ENCODE measurements around the gene ANKS6. TPM values are rescaled to one million over a fixed set of nuclear protein-coding genes. Genes with fewer than 3 reads are reported as not detected.

ANKS6 gene
- total RNA-seq, 4 donors from 2014 or later = 11.0 to 21.7 (median 15.3) TPM

DNA sequence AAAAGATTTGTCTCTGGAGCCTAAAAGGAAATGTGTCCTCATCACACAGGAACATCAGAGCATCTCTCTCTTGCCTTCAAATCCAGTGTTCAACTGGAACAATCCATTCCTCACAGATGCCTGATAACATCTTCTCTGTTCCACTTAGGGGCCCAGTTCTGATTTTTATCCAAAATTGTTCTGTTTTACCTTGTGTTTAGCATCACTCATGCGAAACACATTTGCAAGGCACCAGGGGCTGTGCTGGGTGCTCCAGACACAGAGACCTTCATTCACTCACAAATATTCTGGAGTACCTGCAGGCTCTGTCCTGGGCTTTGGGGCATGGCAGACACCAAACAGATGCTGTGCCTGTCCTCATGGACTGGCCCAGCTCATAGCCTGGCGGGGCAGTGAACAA lies 101.4 kb downstream of the ANKS6 start:
- peaks cover 0 to 41% (median 0%) of the 10 kb centered on the region in 4 donors for H3K27me3 ChIP-seq
- 82 to 100% methylated on average over 1 of the region's 2 CpGs for WGBS, 2 donors
- DNase-seq = no peak
- no peaks in the 10 kb centered on the region for H3K9me3 ChIP-seq
- H3K27ac ChIP-seq = no peak overlapping the region
- H3K4me1 ChIP-seq = no peaks in the 10 kb centered on the region
- intact Hi-C loops (cut with DNase I) = no loop called here
- TF ChIP-seq POLR2A (IDR thresholded peaks at IDR 0.05) = no peak
- TF ChIP-seq, protein P1, sequence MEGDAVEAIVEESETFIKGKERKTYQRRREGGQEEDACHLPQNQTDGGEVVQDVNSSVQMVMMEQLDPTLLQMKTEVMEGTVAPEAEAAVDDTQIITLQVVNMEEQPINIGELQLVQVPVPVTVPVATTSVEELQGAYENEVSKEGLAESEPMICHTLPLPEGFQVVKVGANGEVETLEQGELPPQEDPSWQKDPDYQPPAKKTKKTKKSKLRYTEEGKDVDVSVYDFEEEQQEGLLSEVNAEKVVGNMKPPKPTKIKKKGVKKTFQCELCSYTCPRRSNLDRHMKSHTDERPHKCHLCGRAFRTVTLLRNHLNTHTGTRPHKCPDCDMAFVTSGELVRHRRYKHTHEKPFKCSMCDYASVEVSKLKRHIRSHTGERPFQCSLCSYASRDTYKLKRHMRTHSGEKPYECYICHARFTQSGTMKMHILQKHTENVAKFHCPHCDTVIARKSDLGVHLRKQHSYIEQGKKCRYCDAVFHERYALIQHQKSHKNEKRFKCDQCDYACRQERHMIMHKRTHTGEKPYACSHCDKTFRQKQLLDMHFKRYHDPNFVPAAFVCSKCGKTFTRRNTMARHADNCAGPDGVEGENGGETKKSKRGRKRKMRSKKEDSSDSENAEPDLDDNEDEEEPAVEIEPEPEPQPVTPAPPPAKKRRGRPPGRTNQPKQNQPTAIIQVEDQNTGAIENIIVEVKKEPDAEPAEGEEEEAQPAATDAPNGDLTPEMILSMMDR (IDR thresholded peaks at IDR 0.05) = no peak
- no peak overlapping the region for H3K4me3 ChIP-seq
- H3K36me3 ChIP-seq = no peaks in the 10 kb centered on the region

DNA sequence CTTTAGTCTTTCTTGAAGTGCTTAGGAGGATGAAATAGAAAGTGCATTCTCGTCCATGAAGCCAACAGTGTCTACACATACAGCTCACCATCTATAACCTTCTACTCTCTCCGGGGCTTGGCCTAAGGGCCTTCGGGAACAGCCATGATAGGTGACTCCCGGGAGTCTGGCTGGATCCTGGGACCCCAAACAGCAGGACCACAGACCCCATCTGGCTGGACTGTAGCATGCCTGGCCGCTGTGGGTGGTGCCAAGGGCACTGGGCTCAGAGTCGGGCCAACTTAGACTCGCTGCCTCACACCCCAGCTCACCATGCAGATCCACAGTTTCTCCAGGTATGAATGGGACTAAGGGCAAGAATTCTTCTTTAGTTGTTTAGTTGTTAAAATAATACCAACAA lies 104.0 kb downstream of the ANKS6 start:
- H3K4me1 ChIP-seq = no peaks in the 10 kb centered on the region
- intact Hi-C loops (cut with DNase I) = no loop called here
- no peak overlapping the region for H3K4me3 ChIP-seq
- no peak overlapping the region for H3K27ac ChIP-seq
- no peaks in the 10 kb centered on the region for H3K9me3 ChIP-seq
- WGBS, 2 donors = 71 to 72% methylated on average over 6 to 7 of the region's 7 CpGs
- H3K27me3 ChIP-seq = peaks cover 0 to 26% (median 0%) of the 10 kb centered on the region in 4 donors
- no peak for DNase-seq
- no peak for TF ChIP-seq POLR2A (IDR thresholded peaks at IDR 0.05)
- TF ChIP-seq, protein P1 (IDR thresholded peaks at IDR 0.05) = no peak
- no peaks in the 10 kb centered on the region for H3K36me3 ChIP-seq

GRCh38 chr9:98691890-98692289 lies 104.5 kb downstream of the ANKS6 start:
- TF ChIP-seq POLR2A (IDR thresholded peaks at IDR 0.05) = no peak
- TF ChIP-seq, protein P1 (IDR thresholded peaks at IDR 0.05) = no peak
- no peak overlapping the region for H3K27ac ChIP-seq
- no peaks in the 10 kb centered on the region for H3K36me3 ChIP-seq
- intact Hi-C loops (cut with DNase I) = no loop called here
- H3K9me3 ChIP-seq = no peaks in the 10 kb centered on the region
- WGBS, 2 donors = 90 to 100% methylated on average over 1 to 3 of the region's 3 CpGs
- no peak for DNase-seq
- no peak overlapping the region for H3K4me3 ChIP-seq
- H3K4me1 ChIP-seq = no peaks in the 10 kb centered on the region
- peaks cover 0 to 26% (median 0%) of the 10 kb centered on the region in 4 donors for H3K27me3 ChIP-seq

- Histone ChIP-seq H3K9me3 (no peaks in the 10 kb centered on the region), H3K27ac (no peak overlapping the region), H3K36me3 (no peaks in the 10 kb centered on the region), H3K4me3 (no peak overlapping the region), H3K27me3 (peaks cover 0 to 18% (median 0%) of the 10 kb centered on the region in 4 donors), H3K4me1 (no peaks in the 10 kb centered on the region)
- WGBS, 2 donors = 80% methylated on average over 1 of the region's 1 CpG; no CpG with 5 or more reads in 1 of the 2 donors
- TF ChIP-seq, protein P1 (IDR thresholded peaks at IDR 0.05) = no peak
- no peak for TF ChIP-seq POLR2A (IDR thresholded peaks at IDR 0.05)
- intact Hi-C loops (cut with DNase I) = no loop called here
- no peak for DNase-seq
Measured at GRCh38 chr9:98690686-98691085, 105.7 kb downstream of the ANKS6 start.

DNA sequence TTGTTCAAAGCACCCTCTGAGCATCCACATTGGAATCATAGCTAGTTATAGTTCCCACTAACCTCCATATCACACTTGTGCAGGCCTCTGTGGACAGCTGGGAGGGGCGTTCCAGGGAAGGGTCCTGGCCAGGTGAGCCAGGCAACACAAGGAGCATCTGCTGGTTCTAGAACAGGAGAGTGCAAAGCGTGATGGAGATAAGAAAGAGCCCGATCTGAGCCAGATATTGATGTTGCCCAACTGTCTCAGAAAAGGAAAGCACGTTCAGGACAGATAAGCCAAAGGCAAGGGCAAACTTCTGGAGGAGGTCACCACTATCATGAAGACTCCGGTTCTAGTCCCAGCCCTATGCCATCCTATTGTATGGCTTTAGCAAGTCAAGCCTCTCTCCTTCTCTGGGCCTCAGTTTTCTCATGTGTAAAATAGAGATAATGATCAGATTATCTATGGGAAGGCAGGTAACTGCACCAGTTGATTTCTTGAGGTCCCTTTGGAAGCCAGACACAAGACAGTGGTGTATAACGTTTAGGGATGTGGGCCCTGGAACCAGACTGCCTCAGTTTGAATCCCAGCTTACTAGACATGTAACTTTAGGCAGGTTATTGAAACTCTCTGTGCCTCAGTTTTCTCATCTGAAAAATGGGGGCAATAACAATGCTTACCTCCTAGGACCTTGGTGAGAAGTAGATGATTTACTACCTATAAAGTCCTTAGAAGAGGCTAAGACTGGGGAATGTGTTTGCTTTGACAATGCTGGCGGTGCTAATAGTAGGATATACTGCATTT lies 107.5 kb downstream of the ANKS6 start:
- intact Hi-C loops (cut with DNase I) = no loop called here
- Histone ChIP-seq H3K36me3 (no peaks in the 10 kb centered on the region), H3K4me1 (no peaks in the 10 kb centered on the region), H3K27ac (no peak overlapping the region), H3K4me3 (no peak overlapping the region), H3K9me3 (no peaks in the 10 kb centered on the region), H3K27me3 (peaks cover 0 to 8% (median 0%) of the 10 kb centered on the region in 4 donors)
- WGBS, 2 donors = 63 to 81% methylated on average over 6 to 7 of the region's 7 CpGs
- no peak for TF ChIP-seq POLR2A (IDR thresholded peaks at IDR 0.05)
- TF ChIP-seq, protein P1 (IDR thresholded peaks at IDR 0.05) = no peak
- no peak for DNase-seq

Measured in esophagus squamous epithelium (tissue), 5 donors.